ENCODE measurements around the gene CD300E.
A peak's percentile ranks its signal among the peaks of the same experiment; 100 is the strongest.
"Not testable (repeated sequence)": the region's sequence is repeated elsewhere in the genome, so short reads cannot be mapped to it uniquely, and the experiment has no call there.

CD300E gene

GRCh38 chr17:74636541-74637085 lies 13.1 kb upstream of the CD300E start:
- not testable (repeated sequence) for H3K27ac ChIP-seq; DNase-seq (ENCODE audit: low read depth, low spot score)

- no peak for DNase-seq (ENCODE audit: low read depth, low spot score)
- H3K27ac ChIP-seq, result no peak overlapping the region
Observed at GRCh38 chr17:74635418-74635817, 11.9 kb upstream of the CD300E start.

GRCh38 chr17:74633326-74633725 lies 9.8 kb upstream of the CD300E start:
- no peak overlapping the region for H3K27ac ChIP-seq
- DNase-seq (ENCODE audit: low read depth, low spot score), result no peak

GRCh38 chr17:74632617-74633016 lies 9.1 kb upstream of the CD300E start:
- H3K27ac ChIP-seq, result no peak overlapping the region
- DNase-seq (ENCODE audit: low read depth, low spot score), result no peak

- no peak for DNase-seq (ENCODE audit: low read depth, low spot score)
- H3K27ac ChIP-seq, result no peak overlapping the region
Observed at GRCh38 chr17:74631468-74632450, 8.2 kb upstream of the CD300E start.

GRCh38 chr17:74630251-74630650 lies 6.7 kb upstream of the CD300E start:
- DNase-seq (ENCODE audit: low read depth, low spot score); H3K27ac ChIP-seq: not testable (repeated sequence)

- no peak for DNase-seq (ENCODE audit: low read depth, low spot score)
- H3K27ac ChIP-seq, result no peak overlapping the region
Observed at GRCh38 chr17:74625661-74626060, 2.1 kb upstream of the CD300E start.

- DNase-seq (ENCODE audit: low read depth, low spot score), result no peak
- H3K27ac ChIP-seq, result no peak overlapping the region
Observed at GRCh38 chr17:74624131-74624530, 593 bp upstream of the CD300E start.

GRCh38 chr17:74619077-74619673 lies 4.4 kb downstream of the CD300E start:
- DNase-seq (ENCODE audit: low read depth, low spot score), result no peak
- H3K27ac ChIP-seq, result no peak overlapping the region

- no peak for DNase-seq (ENCODE audit: low read depth, low spot score)
- H3K27ac ChIP-seq, result no peak overlapping the region
Observed at GRCh38 chr17:74618451-74618850, 5.1 kb downstream of the CD300E start.

- no peak for DNase-seq (ENCODE audit: low read depth, low spot score)
- H3K27ac ChIP-seq, result no peak overlapping the region
Observed at GRCh38 chr17:74616696-74617095, 6.8 kb downstream of the CD300E start.

GRCh38 chr17:74612046-74612445 lies 11.5 kb downstream of the CD300E start:
- no peak for DNase-seq (ENCODE audit: low read depth, low spot score)
- no peak overlapping the region for H3K27ac ChIP-seq

GRCh38 chr17:74610108-74610507 lies 13.4 kb downstream of the CD300E start:
- DNase-seq (ENCODE audit: low read depth, low spot score), result no peak
- no peak overlapping the region for H3K27ac ChIP-seq

- no peak overlapping the region for H3K27ac ChIP-seq
Observed at GRCh38 chr17:74608511-74608910, 15.0 kb downstream of the CD300E start.

GRCh38 chr17:74607221-74607620 lies 16.3 kb downstream of the CD300E start:
- no peak overlapping the region for H3K27ac ChIP-seq
- no peak for DNase-seq (ENCODE audit: low read depth, low spot score)

More at GRCh38 chr17:74608511-74608910, 15.0 kb downstream of the CD300E start:
- no peak for DNase-seq (ENCODE audit: low read depth, low spot score)

GRCh38 chr17:74606050-74606449 lies 17.5 kb downstream of the CD300E start:
- H3K27ac ChIP-seq, result no peak overlapping the region
- no peak for DNase-seq (ENCODE audit: low read depth, low spot score)

- DNase-seq (ENCODE audit: low read depth, low spot score), result peak; percentile 57
- no peak overlapping the region for H3K27ac ChIP-seq
Observed at GRCh38 chr17:74605361-74605760, 18.2 kb downstream of the CD300E start.

- DNase-seq (ENCODE audit: low read depth, low spot score), result no peak
- no peak overlapping the region for H3K27ac ChIP-seq
Observed at GRCh38 chr17:74604761-74605160, 18.8 kb downstream of the CD300E start.

GRCh38 chr17:74604200-74604599 lies 19.3 kb downstream of the CD300E start:
- no peak overlapping the region for H3K27ac ChIP-seq
- DNase-seq (ENCODE audit: low read depth, low spot score), result no peak

GRCh38 chr17:74603746-74604145 lies 19.8 kb downstream of the CD300E start:
- no peak overlapping the region for H3K27ac ChIP-seq
- DNase-seq (ENCODE audit: low read depth, low spot score), result no peak

- no peak overlapping the region for H3K27ac ChIP-seq
- no peak for DNase-seq (ENCODE audit: low read depth, low spot score)
Observed at GRCh38 chr17:74603037-74603635, 20.4 kb downstream of the CD300E start.
